ENCODE measurements around the gene SRRM3.

The SRRM3 gene

GRCh38 chr7:76191783-76192240 lies 9.9 kb upstream of the SRRM3 start:
- ChIA-PET POLR2A (interaction anchor here (0.6 kb wide), 1 partner anchor 47 kb away, joined by 3 read pairs; no protein-coding TSS in a partner anchor), CTCF (interaction anchor here (0.7 to 1.2 kb wide), 2 partner anchors 99 to 122 kb away, joined by 4 to 5 read pairs; no protein-coding TSS in a partner anchor)
- Histone ChIP-seq H3K36me3 (ENCODE audit: control insufficient read depth in 2 of 2, insufficient read depth in 1 of 2, low read length in 2 of 2) (no peaks in the 10 kb centered on the region), H3K4me1 (ENCODE audit: control insufficient read depth, insufficient read depth, low read length) (no peaks in the 10 kb centered on the region), H3K27ac (ENCODE audit: extremely low read depth, low read depth, low read length) (no peak overlapping the region), H3K4me3 (ENCODE audit: low read depth, low read length) (no peak overlapping the region), H3K9me3 (ENCODE audit: control insufficient read depth, insufficient read depth, low read depth, low read length) (no peaks in the 10 kb centered on the region)
- TF ChIP-seq ZNF596 (tag by site-specific recombination; IDR thresholded peaks at IDR 0.05) (no peak), SP7 (tag by site-specific recombination; IDR thresholded peaks at IDR 0.05) (0 out of 2 replicates have a peak, but pooled peaks have one; percentile 13), ZBTB17 (tag by site-specific recombination; IDR thresholded peaks at IDR 0.05) (peak; percentile 42; the same call in 1 of the 2 replicates), ZNF280D (tag by site-specific recombination; IDR thresholded peaks at IDR 0.05) (0 out of 2 replicates have a peak, but pooled peaks have one; percentile 70), ZNF623 (tag by site-specific recombination; IDR thresholded peaks at IDR 0.05) (no peak)
- TF ChIP-seq, protein P1, sequence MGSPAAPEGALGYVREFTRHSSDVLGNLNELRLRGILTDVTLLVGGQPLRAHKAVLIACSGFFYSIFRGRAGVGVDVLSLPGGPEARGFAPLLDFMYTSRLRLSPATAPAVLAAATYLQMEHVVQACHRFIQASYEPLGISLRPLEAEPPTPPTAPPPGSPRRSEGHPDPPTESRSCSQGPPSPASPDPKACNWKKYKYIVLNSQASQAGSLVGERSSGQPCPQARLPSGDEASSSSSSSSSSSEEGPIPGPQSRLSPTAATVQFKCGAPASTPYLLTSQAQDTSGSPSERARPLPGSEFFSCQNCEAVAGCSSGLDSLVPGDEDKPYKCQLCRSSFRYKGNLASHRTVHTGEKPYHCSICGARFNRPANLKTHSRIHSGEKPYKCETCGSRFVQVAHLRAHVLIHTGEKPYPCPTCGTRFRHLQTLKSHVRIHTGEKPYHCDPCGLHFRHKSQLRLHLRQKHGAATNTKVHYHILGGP (tag by site-specific recombination; IDR thresholded peaks at IDR 0.05), result peak; percentile 88
- TF ChIP-seq, protein P2, sequence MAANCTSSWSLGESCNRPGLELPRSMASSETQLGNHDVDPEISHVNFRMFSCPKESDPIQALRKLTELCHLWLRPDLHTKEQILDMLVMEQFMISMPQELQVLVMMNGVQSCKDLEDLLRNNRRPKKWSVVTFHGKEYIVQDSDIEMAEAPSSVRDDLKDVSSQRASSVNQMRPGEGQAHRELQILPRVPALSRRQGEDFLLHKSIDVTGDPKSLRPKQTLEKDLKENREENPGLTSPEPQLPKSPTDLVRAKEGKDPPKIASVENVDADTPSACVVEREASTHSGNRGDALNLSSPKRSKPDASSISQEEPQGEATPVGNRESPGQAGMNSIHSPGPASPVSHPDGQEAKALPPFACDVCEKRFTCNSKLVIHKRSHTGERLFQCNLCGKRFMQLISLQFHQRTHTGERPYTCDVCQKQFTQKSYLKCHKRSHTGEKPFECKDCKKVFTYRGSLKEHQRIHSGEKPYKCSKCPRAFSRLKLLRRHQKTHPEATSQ (tag by site-specific recombination; IDR thresholded peaks at IDR 0.05), result no peak

GRCh38 chr7:76193466-76193865 lies 8.2 kb upstream of the SRRM3 start:
- ChIA-PET CTCF (interaction anchor here (0.5 to 0.9 kb wide), 3 partner anchors 9 to 70 kb away, joined by 3 to 6 read pairs (median 3); no protein-coding TSS in a partner anchor), POLR2A (no interaction called here)
- no peaks in the 10 kb centered on the region for H3K4me1 ChIP-seq (ENCODE audit: control insufficient read depth, insufficient read depth, low read length)
- H3K36me3 ChIP-seq (ENCODE audit: control insufficient read depth in 2 of 2, insufficient read depth in 1 of 2, low read length in 2 of 2), result no peaks in the 10 kb centered on the region
- no peak overlapping the region for H3K27ac ChIP-seq (ENCODE audit: extremely low read depth, low read depth, low read length)
- no peaks in the 10 kb centered on the region for H3K9me3 ChIP-seq (ENCODE audit: control insufficient read depth, insufficient read depth, low read depth, low read length)
- no peak overlapping the region for H3K4me3 ChIP-seq (ENCODE audit: low read depth, low read length)
- no peak for TF ChIP-seq ZBTB21 (tag by site-specific recombination; IDR thresholded peaks at IDR 0.05)
- TF ChIP-seq, protein P3, sequence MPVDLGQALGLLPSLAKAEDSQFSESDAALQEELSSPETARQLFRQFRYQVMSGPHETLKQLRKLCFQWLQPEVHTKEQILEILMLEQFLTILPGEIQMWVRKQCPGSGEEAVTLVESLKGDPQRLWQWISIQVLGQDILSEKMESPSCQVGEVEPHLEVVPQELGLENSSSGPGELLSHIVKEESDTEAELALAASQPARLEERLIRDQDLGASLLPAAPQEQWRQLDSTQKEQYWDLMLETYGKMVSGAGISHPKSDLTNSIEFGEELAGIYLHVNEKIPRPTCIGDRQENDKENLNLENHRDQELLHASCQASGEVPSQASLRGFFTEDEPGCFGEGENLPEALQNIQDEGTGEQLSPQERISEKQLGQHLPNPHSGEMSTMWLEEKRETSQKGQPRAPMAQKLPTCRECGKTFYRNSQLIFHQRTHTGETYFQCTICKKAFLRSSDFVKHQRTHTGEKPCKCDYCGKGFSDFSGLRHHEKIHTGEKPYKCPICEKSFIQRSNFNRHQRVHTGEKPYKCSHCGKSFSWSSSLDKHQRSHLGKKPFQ (tag by site-specific recombination; IDR thresholded peaks at IDR 0.05), result no peak
- TF ChIP-seq, protein P4, sequence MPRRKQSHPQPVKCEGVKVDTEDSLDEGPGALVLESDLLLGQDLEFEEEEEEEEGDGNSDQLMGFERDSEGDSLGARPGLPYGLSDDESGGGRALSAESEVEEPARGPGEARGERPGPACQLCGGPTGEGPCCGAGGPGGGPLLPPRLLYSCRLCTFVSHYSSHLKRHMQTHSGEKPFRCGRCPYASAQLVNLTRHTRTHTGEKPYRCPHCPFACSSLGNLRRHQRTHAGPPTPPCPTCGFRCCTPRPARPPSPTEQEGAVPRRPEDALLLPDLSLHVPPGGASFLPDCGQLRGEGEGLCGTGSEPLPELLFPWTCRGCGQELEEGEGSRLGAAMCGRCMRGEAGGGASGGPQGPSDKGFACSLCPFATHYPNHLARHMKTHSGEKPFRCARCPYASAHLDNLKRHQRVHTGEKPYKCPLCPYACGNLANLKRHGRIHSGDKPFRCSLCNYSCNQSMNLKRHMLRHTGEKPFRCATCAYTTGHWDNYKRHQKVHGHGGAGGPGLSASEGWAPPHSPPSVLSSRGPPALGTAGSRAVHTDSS (tag by site-specific recombination; IDR thresholded peaks at IDR 0.05), result no peak
- TF ChIP-seq, protein P5, sequence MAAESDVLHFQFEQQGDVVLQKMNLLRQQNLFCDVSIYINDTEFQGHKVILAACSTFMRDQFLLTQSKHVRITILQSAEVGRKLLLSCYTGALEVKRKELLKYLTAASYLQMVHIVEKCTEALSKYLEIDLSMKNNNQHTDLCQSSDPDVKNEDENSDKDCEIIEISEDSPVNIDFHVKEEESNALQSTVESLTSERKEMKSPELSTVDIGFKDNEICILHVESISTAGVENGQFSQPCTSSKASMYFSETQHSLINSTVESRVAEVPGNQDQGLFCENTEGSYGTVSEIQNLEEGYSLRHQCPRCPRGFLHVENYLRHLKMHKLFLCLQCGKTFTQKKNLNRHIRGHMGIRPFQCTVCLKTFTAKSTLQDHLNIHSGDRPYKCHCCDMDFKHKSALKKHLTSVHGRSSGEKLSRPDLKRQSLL (tag by site-specific recombination; IDR thresholded peaks at IDR 0.05), result no peak
- no peak for TF ChIP-seq ZNF449 (tag by site-specific recombination; IDR thresholded peaks at IDR 0.05)
- TF ChIP-seq ZNF48 (tag by site-specific recombination; IDR thresholded peaks at IDR 0.05), result no peak
- TF ChIP-seq ZNF398 (tag by site-specific recombination; IDR thresholded peaks at IDR 0.05), result no peak
- TF ChIP-seq PBX3 (CRISPR knock-in tag; IDR thresholded peaks at IDR 0.05), result no peak
- TF ChIP-seq YY1 (tag by site-specific recombination; IDR thresholded peaks at IDR 0.05), result no peak
- TF ChIP-seq ZNF121 (tag by site-specific recombination; IDR thresholded peaks at IDR 0.05), result no peak
- no peak for TF ChIP-seq ZNF433 (tag by site-specific recombination; IDR thresholded peaks at IDR 0.05; ENCODE audit: low read depth)
- TF ChIP-seq SP7 (tag by site-specific recombination; IDR thresholded peaks at IDR 0.05), result no peak

All from HEK293 (cell line).